GM19240 (cell line): ENCODE measurements around the gene RAB29.

Experiments used
- DNase-seq: peaks from one replicate; pipeline ENCODE4 v3.0.0; 2011; ENCODE audit warnings: low spot score; ENCODE audit not compliant: insufficient read length

Gene RAB29

GRCh38 chr1:205766038-205766437 lies 9.2 kb downstream of the RAB29 start:
- DNase-seq = no peak

- no peak for DNase-seq
These were observed 10.7 kb downstream of the RAB29 start for GRCh38 chr1:205764578-205764977.

GRCh38 chr1:205763980-205764379 lies 11.3 kb downstream of the RAB29 start:
- no peak for DNase-seq

GRCh38 chr1:205760606-205761005 lies 14.7 kb downstream of the RAB29 start:
- no peak for DNase-seq

- DNase-seq = no peak
These were observed 18.7 kb downstream of the RAB29 start for GRCh38 chr1:205756552-205756951.

GRCh38 chr1:205754857-205755256 lies 20.4 kb downstream of the RAB29 start:
- no peak for DNase-seq

- DNase-seq = no peak
These were observed 24.1 kb downstream of the RAB29 start for GRCh38 chr1:205751036-205751651.

GRCh38 chr1:205750138-205751035 lies 24.9 kb downstream of the RAB29 start, which contains the start of gene NUCKS1:
Gene NUCKS1, minus strand, starts transcription at chr1:205750182. Its CDS starts 209 bp downstream, at chr1:205749973.
- peak; percentile 62 for DNase-seq

- peak; percentile 77 for DNase-seq
These were observed 25.8 kb downstream of the RAB29 start for GRCh38 chr1:205749234-205750137.

GRCh38 chr1:205748403-205749233 lies 26.7 kb downstream of the RAB29 start:
- no peak for DNase-seq

GRCh38 chr1:205746757-205747412 lies 28.4 kb downstream of the RAB29 start:
- no peak for DNase-seq

GRCh38 chr1:205744403-205744802 lies 30.9 kb downstream of the RAB29 start:
- no peak for DNase-seq

- DNase-seq = no peak
These were observed 31.3 kb downstream of the RAB29 start for GRCh38 chr1:205743977-205744376.

GRCh38 chr1:205741681-205742080 lies 33.6 kb downstream of the RAB29 start:
- DNase-seq = no peak

GRCh38 chr1:205739348-205740160 lies 35.7 kb downstream of the RAB29 start:
- DNase-seq = no peak

GRCh38 chr1:205735218-205735617 lies 40.1 kb downstream of the RAB29 start:
- no peak for DNase-seq

- no peak for DNase-seq
These were observed 41.7 kb downstream of the RAB29 start for GRCh38 chr1:205733438-205734175.

- no peak for DNase-seq
These were observed 45.2 kb downstream of the RAB29 start for GRCh38 chr1:205729945-205730610.
